ENCODE results near the gene SSR3. TPM values are rescaled to one million over a fixed set of nuclear protein-coding genes. Genes with fewer than 3 reads are reported as not detected.
A peak's percentile ranks its signal among the peaks of the same experiment; 100 is the strongest.

Gene SSR3
- total and polyA plus RNA-seq, 7 donors, result 53.2 to 252 (median 71.5) TPM

GRCh38 chr3:156543043-156543555 lies 11.8 kb downstream of the SSR3 start:
- H3K9me3 ChIP-seq, result no peaks in the 10 kb centered on the region
- H3K27me3 ChIP-seq (ENCODE audit: insufficient read depth in 3 of 3, low read length in 2 of 3), result no peaks in the 10 kb centered on the region
- 67 to 83% (median 75%) methylated on average over 2 of the region's 2 CpGs for WGBS, 3 donors
- no peak for ATAC-seq
- H3K27ac ChIP-seq, result peak overlapping the region; percentile 33
- no peak for DNase-seq
- no peak for TF ChIP-seq CTCF (IDR thresholded peaks at IDR 0.05)
- H3K36me3 ChIP-seq (ENCODE audit: insufficient read depth in 1 of 2, low read depth in 1 of 2), result peaks cover 9 to 86% of the 10 kb centered on the region in 2 donors
- no peak overlapping the region for H3K4me3 ChIP-seq
- intact Hi-C loops (cut with DNase I), result loop anchor here in 1 of 2 donors (10.0 kb wide), 1 partner anchor 272 kb away; no protein-coding TSS in a partner anchor
- H3K4me1 ChIP-seq, result peaks cover 29% of the 10 kb centered on the region

DNA sequence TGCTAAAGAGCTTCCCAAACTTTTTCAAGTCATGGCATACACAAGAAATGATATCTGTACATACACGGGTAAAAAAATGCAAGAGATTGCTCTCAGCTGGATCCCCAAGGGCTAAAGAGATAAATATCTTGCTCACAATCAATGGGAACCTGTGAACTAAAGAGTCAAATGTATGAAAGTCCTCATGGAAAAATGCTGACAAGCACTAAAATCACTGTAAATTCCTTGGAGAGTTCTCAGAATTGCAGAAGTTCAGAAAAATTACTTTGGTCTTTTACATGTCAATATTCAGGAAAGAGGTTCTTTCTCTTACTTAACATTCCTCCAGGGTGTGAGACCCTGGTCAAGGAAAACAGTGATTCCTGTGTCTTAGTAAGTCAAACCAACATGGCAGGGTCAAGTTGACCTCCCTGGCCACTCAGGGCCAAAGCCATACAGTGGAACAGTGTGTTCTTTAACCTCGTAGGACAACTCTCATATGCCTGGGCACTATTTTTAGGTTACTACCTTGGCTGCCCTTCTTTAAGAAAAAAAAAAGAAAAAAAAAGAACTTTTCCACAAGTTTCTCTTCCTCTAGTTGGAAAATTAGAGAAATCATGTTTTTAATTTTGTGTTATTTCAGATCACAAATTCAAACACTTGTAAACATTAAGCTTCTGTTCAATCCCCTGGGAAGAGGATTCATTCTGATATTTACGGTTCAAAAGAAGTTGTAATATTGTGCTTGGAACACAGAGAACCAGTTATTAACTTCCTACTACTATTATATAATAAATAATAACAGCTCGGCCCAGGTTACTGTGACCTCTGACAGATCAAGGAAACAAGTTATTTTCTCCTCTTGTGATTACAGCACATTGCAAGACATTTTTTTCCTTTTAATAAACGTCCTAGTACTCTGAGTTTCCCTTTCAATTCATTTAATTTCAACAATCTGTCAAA lies 12.5 kb downstream of the SSR3 start:
- H3K9me3 ChIP-seq, result no peaks in the 10 kb centered on the region
- peak in 2 of 4 donors; percentile 64 to 77 for ATAC-seq
- H3K36me3 ChIP-seq (ENCODE audit: insufficient read depth in 1 of 2, low read depth in 1 of 2), result peaks cover 9 to 84% of the 10 kb centered on the region in 2 donors
- H3K4me1 ChIP-seq, result peaks cover 22% of the 10 kb centered on the region
- WGBS, 3 donors, result 19 to 41% (median 22%) methylated on average over 5 of the region's 5 CpGs
- no peak for TF ChIP-seq CTCF (IDR thresholded peaks at IDR 0.05)
- DNase-seq, result no peak
- no peak overlapping the region for H3K4me3 ChIP-seq
- H3K27ac ChIP-seq, result peak overlapping the region; percentile 33
- intact Hi-C loops (cut with DNase I), result loop anchor here in 1 of 2 donors (10.0 kb wide), 1 partner anchor 272 kb away; no protein-coding TSS in a partner anchor
- H3K27me3 ChIP-seq (ENCODE audit: insufficient read depth in 3 of 3, low read length in 2 of 3), result no peaks in the 10 kb centered on the region

GRCh38 chr3:156539802-156540201 lies 15.1 kb downstream of the SSR3 start:
- Histone ChIP-seq H3K9me3 (no peaks in the 10 kb centered on the region), H3K4me3 (no peak overlapping the region), H3K4me1 (peaks cover 18% of the 10 kb centered on the region), H3K27ac (no peak overlapping the region), H3K27me3 (ENCODE audit: insufficient read depth in 3 of 3, low read length in 2 of 3) (no peaks in the 10 kb centered on the region), H3K36me3 (ENCODE audit: insufficient read depth in 1 of 2, low read depth in 1 of 2) (peaks cover 7 to 60% of the 10 kb centered on the region in 2 donors)
- DNase-seq (no peak), ATAC-seq (no peak)
- 94 to 100% (median 98%) methylated on average over 1 of the region's 1 CpG for WGBS, 3 donors
- intact Hi-C loops (cut with DNase I), result loop anchor here in 1 of 2 donors (10.0 kb wide), 1 partner anchor 275 kb away; no protein-coding TSS in a partner anchor
- no peak for TF ChIP-seq CTCF (IDR thresholded peaks at IDR 0.05)

DNA sequence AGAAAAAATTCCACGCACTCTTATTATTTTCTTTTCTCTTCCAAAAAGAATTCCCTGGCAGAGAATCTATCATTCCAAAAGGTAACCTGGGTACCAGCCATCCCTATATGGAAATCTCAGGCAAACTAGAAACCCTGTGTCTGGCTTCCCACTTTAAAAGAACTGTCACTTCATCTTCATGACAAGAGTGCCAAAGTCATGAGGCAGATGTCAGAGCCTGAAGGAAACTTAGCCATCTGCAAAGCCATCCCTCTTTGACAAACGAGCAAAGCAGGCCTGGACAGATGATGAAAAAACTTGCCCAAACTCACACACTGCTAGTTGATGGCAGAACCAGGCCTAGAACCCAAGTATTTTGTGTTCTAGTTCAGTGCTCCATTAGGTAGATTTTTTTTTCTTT lies 15.9 kb downstream of the SSR3 start:
- no peaks in the 10 kb centered on the region for H3K9me3 ChIP-seq
- no peak overlapping the region for H3K4me3 ChIP-seq
- 60 to 70% (median 61%) methylated on average over 2 of the region's 2 CpGs for WGBS, 3 donors
- H3K27me3 ChIP-seq (ENCODE audit: insufficient read depth in 3 of 3, low read length in 2 of 3), result no peaks in the 10 kb centered on the region
- no peak overlapping the region for H3K27ac ChIP-seq
- no peak for ATAC-seq
- intact Hi-C loops (cut with DNase I), result no loop called here
- no peak for DNase-seq
- peaks cover 18% of the 10 kb centered on the region for H3K4me1 ChIP-seq
- TF ChIP-seq CTCF (IDR thresholded peaks at IDR 0.05), result no peak
- H3K36me3 ChIP-seq (ENCODE audit: insufficient read depth in 1 of 2, low read depth in 1 of 2), result peaks cover 7 to 52% of the 10 kb centered on the region in 2 donors
